Pericardium fibroblast (primary cell): ENCODE measurements around the gene GTF3C1. TPM values are rescaled to one million over a fixed set of nuclear protein-coding genes. Genes with fewer than 3 reads are reported as not detected.

ENCODE experiments used
- total RNA-seq: library from RNA; depleted of rRNA; stranded (reverse); fragments of >200 nt; gene quantifications from 2 replicates; pipeline ENCODE4 v1.2.3, GENCODE V29; 2015

GTF3C1 gene, protein sequence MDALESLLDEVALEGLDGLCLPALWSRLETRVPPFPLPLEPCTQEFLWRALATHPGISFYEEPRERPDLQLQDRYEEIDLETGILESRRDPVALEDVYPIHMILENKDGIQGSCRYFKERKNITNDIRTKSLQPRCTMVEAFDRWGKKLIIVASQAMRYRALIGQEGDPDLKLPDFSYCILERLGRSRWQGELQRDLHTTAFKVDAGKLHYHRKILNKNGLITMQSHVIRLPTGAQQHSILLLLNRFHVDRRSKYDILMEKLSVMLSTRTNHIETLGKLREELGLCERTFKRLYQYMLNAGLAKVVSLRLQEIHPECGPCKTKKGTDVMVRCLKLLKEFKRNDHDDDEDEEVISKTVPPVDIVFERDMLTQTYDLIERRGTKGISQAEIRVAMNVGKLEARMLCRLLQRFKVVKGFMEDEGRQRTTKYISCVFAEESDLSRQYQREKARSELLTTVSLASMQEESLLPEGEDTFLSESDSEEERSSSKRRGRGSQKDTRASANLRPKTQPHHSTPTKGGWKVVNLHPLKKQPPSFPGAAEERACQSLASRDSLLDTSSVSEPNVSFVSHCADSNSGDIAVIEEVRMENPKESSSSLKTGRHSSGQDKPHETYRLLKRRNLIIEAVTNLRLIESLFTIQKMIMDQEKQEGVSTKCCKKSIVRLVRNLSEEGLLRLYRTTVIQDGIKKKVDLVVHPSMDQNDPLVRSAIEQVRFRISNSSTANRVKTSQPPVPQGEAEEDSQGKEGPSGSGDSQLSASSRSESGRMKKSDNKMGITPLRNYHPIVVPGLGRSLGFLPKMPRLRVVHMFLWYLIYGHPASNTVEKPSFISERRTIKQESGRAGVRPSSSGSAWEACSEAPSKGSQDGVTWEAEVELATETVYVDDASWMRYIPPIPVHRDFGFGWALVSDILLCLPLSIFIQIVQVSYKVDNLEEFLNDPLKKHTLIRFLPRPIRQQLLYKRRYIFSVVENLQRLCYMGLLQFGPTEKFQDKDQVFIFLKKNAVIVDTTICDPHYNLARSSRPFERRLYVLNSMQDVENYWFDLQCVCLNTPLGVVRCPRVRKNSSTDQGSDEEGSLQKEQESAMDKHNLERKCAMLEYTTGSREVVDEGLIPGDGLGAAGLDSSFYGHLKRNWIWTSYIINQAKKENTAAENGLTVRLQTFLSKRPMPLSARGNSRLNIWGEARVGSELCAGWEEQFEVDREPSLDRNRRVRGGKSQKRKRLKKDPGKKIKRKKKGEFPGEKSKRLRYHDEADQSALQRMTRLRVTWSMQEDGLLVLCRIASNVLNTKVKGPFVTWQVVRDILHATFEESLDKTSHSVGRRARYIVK (N-terminal part only)
- 48.8 and 54.9 TPM in 2 replicates for total RNA-seq

DNA sequence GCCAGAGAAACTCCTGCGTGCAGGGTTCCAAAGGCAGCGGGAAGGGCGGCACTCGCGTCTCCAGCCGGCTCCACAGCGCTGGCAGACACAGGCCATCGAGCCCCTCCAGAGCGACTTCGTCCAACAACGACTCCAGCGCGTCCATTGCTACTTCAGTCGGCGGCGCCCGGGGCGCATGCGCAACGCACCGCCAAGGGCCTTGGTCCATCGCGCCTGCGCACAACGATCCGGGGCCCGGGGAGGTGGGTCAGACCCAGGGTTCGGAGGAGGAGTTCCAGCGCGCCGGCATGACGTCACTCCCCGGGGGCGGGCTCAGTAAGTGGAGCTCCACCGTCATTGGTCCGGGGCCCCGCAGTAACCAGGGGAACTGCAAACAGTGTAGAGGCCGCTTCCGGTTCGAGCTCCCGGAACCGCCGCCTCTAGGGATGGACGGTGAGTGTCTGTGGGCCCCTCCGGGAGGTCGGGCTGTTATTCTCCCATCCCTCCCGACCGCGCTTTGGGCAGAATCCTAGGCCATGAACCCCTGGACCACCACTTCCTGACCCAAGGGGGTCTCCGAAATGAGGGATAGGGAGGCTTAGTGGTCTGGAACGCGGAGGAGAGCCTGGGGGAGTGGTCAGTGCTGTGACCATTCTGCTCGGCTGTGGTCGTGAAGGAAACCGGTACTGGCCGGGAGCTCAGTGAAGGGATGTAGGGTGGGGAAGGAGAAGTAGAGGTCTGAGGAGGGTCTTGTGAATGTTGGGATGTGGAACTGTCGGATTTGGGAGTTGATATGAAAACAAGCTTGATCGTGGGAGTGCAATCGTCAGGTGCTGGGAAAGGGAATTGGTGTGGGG is at the start of gene GTF3C1, which contains the start of gene KATNIP:
TSS of gene GTF3C1 (minus strand) at position 168 of the 836 bp plus-strand sequence. CDS start at position 145, 23 bp downstream.
TSS of gene KATNIP (plus strand) at position 399 of the 836 bp plus-strand sequence. CDS start at position 426, 27 bp downstream.

Other genes with a start within 250 kb of the GTF3C1 start
- 8.9 and 58.6 TPM in 2 replicates for gene IL4R, start 235.9 kb downstream of the GTF3C1 start, total RNA-seq
- 2.3 and 3.9 TPM in 2 replicates for gene IL21R, start 147.7 kb downstream of the GTF3C1 start, total RNA-seq
- 8.6 and 21.3 TPM in 2 replicates for gene KATNIP, start 231 bp upstream of the GTF3C1 start, total RNA-seq